ENCODE results near the gene CYP4F2.
A peak's percentile ranks its signal among the peaks of the same experiment; 100 is the strongest.
"Not testable (repeated sequence)": the region's sequence is repeated elsewhere in the genome, so short reads cannot be mapped to it uniquely, and the experiment has no call there.

The CYP4F2 gene, protein sequence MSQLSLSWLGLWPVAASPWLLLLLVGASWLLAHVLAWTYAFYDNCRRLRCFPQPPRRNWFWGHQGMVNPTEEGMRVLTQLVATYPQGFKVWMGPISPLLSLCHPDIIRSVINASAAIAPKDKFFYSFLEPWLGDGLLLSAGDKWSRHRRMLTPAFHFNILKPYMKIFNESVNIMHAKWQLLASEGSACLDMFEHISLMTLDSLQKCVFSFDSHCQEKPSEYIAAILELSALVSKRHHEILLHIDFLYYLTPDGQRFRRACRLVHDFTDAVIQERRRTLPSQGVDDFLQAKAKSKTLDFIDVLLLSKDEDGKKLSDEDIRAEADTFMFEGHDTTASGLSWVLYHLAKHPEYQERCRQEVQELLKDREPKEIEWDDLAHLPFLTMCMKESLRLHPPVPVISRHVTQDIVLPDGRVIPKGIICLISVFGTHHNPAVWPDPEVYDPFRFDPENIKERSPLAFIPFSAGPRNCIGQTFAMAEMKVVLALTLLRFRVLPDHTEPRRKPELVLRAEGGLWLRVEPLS

DNA sequence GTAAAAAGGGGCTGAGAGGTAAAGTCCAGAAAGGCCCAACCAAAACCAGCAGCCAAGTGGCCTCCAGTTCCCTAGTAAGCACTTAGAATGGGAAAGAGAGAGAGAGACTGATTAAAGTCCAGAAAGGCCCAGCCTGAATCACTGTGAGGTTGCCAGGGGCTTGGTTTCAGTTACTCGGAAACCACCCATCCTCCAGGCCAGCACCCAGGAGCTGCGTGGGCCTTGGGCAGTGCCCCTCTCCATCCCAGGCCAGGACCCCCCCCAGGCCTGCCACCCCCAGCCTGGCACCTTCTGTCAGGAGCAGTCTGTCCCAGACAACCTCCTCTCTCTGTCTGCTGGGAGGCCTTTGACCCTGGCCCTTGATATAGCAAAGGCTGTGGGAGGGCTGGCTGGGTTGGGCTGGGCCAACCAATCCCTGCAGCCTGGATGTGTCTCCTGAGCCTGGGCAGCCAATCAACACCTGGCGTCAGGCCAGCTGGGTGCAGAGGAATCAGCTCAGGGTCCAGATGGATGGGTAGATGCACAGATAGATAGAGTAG lies at the start of gene CYP4F2:
TSS of gene CYP4F2 (minus strand) at position 337 of the 539 bp plus-strand sequence. CDS start 463 bp downstream, outside the sequence.
- Histone ChIP-seq H3K27ac (ENCODE audit: low read depth in 2 of 2, low read length in 2 of 2) (no peak within 1 kb of the TSS), H3K27me3 (ENCODE audit: control insufficient read depth in 2 of 2, insufficient read depth in 2 of 2, low read length in 2 of 2) (no peaks in the 10 kb centered on the region), H3K9me3 (ENCODE audit: control insufficient read depth in 2 of 2, low read length in 2 of 2) (no peaks in the 10 kb centered on the region), H3K4me3 (ENCODE audit: low read length in 2 of 2) (peak within 1 kb of the TSS in 1 of 2 donors; percentile 36), H3K36me3 (ENCODE audit: control insufficient read depth in 2 of 2, insufficient read depth in 2 of 2, low read length in 2 of 2) (no peaks in the 10 kb centered on the region), H3K4me1 (ENCODE audit: control insufficient read depth in 2 of 2, insufficient read depth in 2 of 2, low read length in 2 of 2) (peaks cover 18 to 19% of the 10 kb centered on the region in 2 donors), H3K9ac (ENCODE audit: low read depth in 1 of 2, low read length in 2 of 2) (no peak within 1 kb of the TSS)

DNA sequence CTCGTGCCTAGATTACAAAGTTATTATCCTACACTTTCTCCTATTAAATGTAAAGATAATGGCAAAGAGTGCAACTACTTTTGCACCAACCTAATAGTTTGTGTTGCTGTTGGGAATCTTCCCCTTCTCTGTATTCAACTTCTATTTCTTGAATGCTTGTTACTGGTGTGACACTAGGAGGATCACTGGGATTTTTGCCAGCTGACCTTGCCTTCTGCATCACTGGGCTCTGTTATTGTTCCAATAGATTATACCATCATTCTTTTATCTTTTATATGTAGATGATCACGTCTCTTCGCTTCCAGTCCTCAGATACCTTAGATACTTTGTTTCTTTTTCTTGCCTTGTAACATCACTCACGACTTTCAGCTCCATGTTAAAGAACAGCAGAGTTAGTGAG lies 47.4 kb upstream of the CYP4F2 start:
- no peaks in the 10 kb centered on the region for H3K4me1 ChIP-seq (ENCODE audit: control insufficient read depth in 2 of 2, insufficient read depth in 2 of 2, low read length in 2 of 2)
- no peak overlapping the region for H3K9ac ChIP-seq (ENCODE audit: low read depth in 1 of 2, low read length in 2 of 2)
- peaks cover under 1 to 4% of the 10 kb centered on the region in 2 donors for H3K27me3 ChIP-seq (ENCODE audit: control insufficient read depth in 2 of 2, insufficient read depth in 2 of 2, low read length in 2 of 2)
- no peak overlapping the region for H3K4me3 ChIP-seq (ENCODE audit: low read length in 2 of 2)
- H3K36me3 ChIP-seq (ENCODE audit: control insufficient read depth in 2 of 2, insufficient read depth in 2 of 2, low read length in 2 of 2): no peaks in the 10 kb centered on the region
- H3K27ac ChIP-seq (ENCODE audit: low read depth in 2 of 2, low read length in 2 of 2): no peak overlapping the region
- H3K9me3 ChIP-seq (ENCODE audit: control insufficient read depth in 2 of 2, low read length in 2 of 2): peaks cover 2 to 6% of the 10 kb centered on the region in 2 donors

DNA sequence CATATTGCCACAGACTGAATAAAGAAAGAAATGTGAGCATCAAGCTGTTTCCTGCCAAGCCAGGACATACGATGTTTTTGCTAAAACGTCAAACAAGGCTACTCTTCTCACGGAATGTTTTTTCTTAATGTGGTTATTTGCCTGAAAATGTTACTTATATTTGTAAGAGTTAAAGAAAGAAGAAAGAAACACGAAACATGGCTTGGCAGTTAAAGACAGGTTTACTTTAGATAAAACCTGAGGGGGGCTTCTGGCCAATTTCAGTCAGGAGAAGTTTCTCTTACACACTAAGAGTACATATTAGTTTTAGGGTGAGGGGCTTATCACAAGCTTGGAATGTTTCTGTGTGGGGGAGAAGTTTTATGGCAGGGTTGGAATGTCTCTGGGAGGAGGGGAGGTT lies 46.5 kb upstream of the CYP4F2 start:
- no peaks in the 10 kb centered on the region for H3K36me3 ChIP-seq (ENCODE audit: control insufficient read depth in 2 of 2, insufficient read depth in 2 of 2, low read length in 2 of 2)
- no peak overlapping the region for H3K27ac ChIP-seq (ENCODE audit: low read depth in 2 of 2, low read length in 2 of 2)
- H3K9ac ChIP-seq (ENCODE audit: low read depth in 1 of 2, low read length in 2 of 2): no peak overlapping the region
- H3K4me3 ChIP-seq (ENCODE audit: low read length in 2 of 2): no peak overlapping the region
- no peaks in the 10 kb centered on the region for H3K4me1 ChIP-seq (ENCODE audit: control insufficient read depth in 2 of 2, insufficient read depth in 2 of 2, low read length in 2 of 2)
- peaks cover 3 to 4% of the 10 kb centered on the region in 2 donors for H3K27me3 ChIP-seq (ENCODE audit: control insufficient read depth in 2 of 2, insufficient read depth in 2 of 2, low read length in 2 of 2)
- H3K9me3 ChIP-seq (ENCODE audit: control insufficient read depth in 2 of 2, low read length in 2 of 2): peaks cover 2 to 6% of the 10 kb centered on the region in 2 donors

DNA sequence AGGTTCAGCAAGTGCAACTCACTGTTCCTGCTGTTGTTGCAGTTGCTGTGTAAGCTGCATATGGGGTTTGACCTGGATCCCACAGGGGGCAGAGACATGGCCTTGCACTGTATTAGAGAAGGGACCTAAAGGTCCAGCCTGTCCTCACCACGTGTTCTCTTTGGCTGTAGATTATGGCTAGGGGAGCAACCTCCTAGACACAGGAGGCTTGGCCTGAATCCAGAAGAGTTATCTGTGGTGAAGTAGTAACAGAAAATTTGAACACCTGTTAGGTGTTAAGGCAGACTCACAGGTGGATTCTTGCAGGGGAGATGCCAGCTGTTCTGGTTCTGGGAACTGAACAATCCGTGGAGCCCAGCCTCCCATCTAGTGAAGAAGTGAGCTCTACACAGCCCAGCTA lies 39.9 kb upstream of the CYP4F2 start:
- Histone ChIP-seq H3K27ac (ENCODE audit: low read depth in 2 of 2, low read length in 2 of 2) (no peak overlapping the region), H3K4me3 (ENCODE audit: low read length in 2 of 2) (no peak overlapping the region), H3K27me3 (ENCODE audit: control insufficient read depth in 2 of 2, insufficient read depth in 2 of 2, low read length in 2 of 2) (peaks cover 4 to 6% of the 10 kb centered on the region in 2 donors), H3K36me3 (ENCODE audit: control insufficient read depth in 2 of 2, insufficient read depth in 2 of 2, low read length in 2 of 2) (no peaks in the 10 kb centered on the region), H3K4me1 (ENCODE audit: control insufficient read depth in 2 of 2, insufficient read depth in 2 of 2, low read length in 2 of 2) (peaks cover 0 to 16% of the 10 kb centered on the region in 2 donors), H3K9me3 (ENCODE audit: control insufficient read depth in 2 of 2, low read length in 2 of 2) (peaks cover 0 to 3% of the 10 kb centered on the region in 2 donors), H3K9ac (ENCODE audit: low read depth in 1 of 2, low read length in 2 of 2) (no peak overlapping the region)

DNA sequence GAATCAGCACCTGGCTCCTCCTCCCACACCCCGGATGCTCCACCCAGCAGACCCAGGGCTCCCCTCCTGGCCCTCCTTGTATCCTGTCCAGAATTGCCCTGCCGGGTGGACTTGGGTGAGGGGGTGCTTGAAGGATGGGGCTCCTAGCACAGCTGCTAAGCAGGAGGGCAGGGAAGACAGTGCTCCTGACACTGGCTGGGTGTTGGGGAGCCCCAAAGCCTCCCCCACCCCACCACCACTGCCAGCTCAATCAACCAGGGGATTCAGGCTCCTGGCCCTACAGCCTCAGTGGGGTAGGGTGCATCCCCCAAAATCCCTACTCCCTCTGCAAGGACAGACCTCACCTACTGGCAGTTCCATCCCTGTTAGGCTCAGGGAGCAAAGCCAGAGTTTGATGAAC lies 39.1 kb upstream of the CYP4F2 start:
- Histone ChIP-seq H3K4me3 (ENCODE audit: low read length in 2 of 2) (no peak overlapping the region), H3K9ac (ENCODE audit: low read depth in 1 of 2, low read length in 2 of 2) (no peak overlapping the region), H3K36me3 (ENCODE audit: control insufficient read depth in 2 of 2, insufficient read depth in 2 of 2, low read length in 2 of 2) (no peaks in the 10 kb centered on the region), H3K9me3 (ENCODE audit: control insufficient read depth in 2 of 2, low read length in 2 of 2) (peaks cover 0 to 3% of the 10 kb centered on the region in 2 donors), H3K27ac (ENCODE audit: low read depth in 2 of 2, low read length in 2 of 2) (no peak overlapping the region), H3K4me1 (ENCODE audit: control insufficient read depth in 2 of 2, insufficient read depth in 2 of 2, low read length in 2 of 2) (peaks cover 0 to 16% of the 10 kb centered on the region in 2 donors), H3K27me3 (ENCODE audit: control insufficient read depth in 2 of 2, insufficient read depth in 2 of 2, low read length in 2 of 2) (peaks cover 4 to 6% of the 10 kb centered on the region in 2 donors)

DNA sequence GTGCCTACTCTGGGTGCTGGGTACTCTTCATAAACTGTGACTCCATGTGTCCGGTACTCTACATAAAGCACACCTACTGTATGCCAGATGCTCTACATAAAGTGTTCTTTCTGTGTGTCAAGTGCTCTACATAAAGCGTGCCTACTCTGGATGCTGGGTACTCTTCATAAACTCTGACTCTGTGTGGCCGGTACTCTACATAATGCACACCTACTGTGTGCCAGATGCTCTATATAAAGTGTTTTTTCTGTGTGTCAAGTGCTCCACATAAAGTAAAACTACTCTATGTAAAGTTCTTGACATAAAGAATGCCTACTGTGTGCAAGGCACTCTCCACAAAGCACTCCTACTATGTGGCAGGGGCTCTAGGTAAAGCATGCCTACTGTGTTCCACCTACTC lies 38.3 kb upstream of the CYP4F2 start:
- H3K4me1 ChIP-seq (ENCODE audit: control insufficient read depth in 2 of 2, insufficient read depth in 2 of 2, low read length in 2 of 2): peaks cover 0 to 16% of the 10 kb centered on the region in 2 donors
- peaks cover 4 to 6% of the 10 kb centered on the region in 2 donors for H3K27me3 ChIP-seq (ENCODE audit: control insufficient read depth in 2 of 2, insufficient read depth in 2 of 2, low read length in 2 of 2)
- H3K9ac ChIP-seq (ENCODE audit: low read depth in 1 of 2, low read length in 2 of 2): no peak overlapping the region
- H3K36me3 ChIP-seq (ENCODE audit: control insufficient read depth in 2 of 2, insufficient read depth in 2 of 2, low read length in 2 of 2): peaks cover 0 to 1% of the 10 kb centered on the region in 2 donors
- no peak overlapping the region for H3K4me3 ChIP-seq (ENCODE audit: low read length in 2 of 2)
- H3K9me3 ChIP-seq (ENCODE audit: control insufficient read depth in 2 of 2, low read length in 2 of 2): peaks cover 0 to 3% of the 10 kb centered on the region in 2 donors
- no peak overlapping the region for H3K27ac ChIP-seq (ENCODE audit: low read depth in 2 of 2, low read length in 2 of 2)

DNA sequence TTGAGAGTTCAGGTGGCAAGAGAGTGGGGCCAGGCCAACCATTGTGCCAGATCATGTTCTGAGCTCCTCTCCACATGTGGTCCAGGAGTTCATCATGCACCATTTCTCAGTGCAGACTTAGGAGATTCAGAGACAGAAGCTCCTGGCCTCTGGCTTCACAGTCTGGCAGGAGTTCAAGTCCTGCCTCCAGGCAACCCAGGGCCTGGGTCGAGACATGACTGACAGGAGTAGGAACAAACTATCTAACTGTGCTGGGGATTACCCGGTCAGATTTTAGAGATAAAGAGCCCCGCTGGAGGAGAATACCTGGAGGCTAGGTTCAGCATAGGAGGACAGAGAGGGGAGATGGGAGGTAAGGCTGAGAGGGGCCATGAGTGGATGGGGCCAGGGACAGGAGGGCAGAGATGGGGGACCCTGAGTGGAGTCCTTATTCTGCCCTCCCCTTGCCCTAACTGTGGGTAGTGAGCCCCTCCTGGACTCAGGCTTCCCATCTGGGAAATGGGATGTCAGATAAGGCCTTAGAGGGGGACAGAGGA lies 37.4 kb upstream of the CYP4F2 start:
- no peak overlapping the region for H3K9ac ChIP-seq (ENCODE audit: low read depth in 1 of 2, low read length in 2 of 2)
- peaks cover 0 to 3% of the 10 kb centered on the region in 2 donors for H3K9me3 ChIP-seq (ENCODE audit: control insufficient read depth in 2 of 2, low read length in 2 of 2)
- H3K36me3 ChIP-seq (ENCODE audit: control insufficient read depth in 2 of 2, insufficient read depth in 2 of 2, low read length in 2 of 2): peaks cover 0 to 4% of the 10 kb centered on the region in 2 donors
- no peak overlapping the region for H3K4me3 ChIP-seq (ENCODE audit: low read length in 2 of 2)
- H3K4me1 ChIP-seq (ENCODE audit: control insufficient read depth in 2 of 2, insufficient read depth in 2 of 2, low read length in 2 of 2): peaks cover 0 to 16% of the 10 kb centered on the region in 2 donors
- peaks cover 0 to 12% of the 10 kb centered on the region in 2 donors for H3K27me3 ChIP-seq (ENCODE audit: control insufficient read depth in 2 of 2, insufficient read depth in 2 of 2, low read length in 2 of 2)
- peak overlapping the region; percentile 74 to 93 for H3K27ac ChIP-seq (ENCODE audit: low read depth in 2 of 2, low read length in 2 of 2)

DNA sequence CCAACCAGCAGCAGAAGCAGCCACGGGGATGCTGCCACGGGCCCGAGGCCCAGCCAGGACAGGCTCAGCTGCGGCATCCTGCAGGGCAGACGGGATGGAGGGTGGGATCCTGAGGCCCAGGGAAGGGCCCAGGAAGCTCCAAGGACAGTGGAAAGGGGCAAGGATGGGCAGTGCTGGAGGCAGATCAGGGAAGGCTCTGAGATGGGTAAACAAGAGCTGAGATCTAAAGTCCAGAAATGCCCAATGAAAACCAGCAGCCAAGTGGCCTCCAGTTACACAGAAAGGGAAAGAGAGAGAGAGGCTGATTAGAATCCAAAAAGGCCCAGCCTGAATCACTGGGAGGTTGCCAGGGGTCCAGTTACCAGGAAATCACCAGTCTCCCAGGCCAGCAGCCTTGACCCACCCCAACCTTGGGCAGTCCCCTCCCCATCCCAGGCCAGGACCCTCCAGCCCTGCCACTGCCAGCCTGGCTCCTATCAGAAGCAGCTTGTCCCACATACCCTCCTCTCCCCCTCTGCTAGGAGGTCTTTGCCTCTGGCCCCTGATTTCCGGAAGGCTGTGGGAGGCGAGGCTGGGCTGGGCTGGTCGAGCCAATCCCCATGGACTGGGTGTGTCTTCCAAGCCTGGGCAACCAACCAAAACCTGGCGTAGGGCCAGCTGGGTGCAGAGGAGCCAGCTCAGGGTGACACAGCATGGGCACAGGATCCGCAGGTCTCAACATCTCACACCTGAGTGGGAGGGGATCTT lies 36.6 kb upstream of the CYP4F2 start, which contains the start of gene CYP4F11:
TSS of gene CYP4F11 (minus strand) at position 198 of the 747 bp plus-strand sequence. CDS start at position 77, 121 bp downstream.
- peaks cover 0 to 10% of the 10 kb centered on the region in 2 donors for H3K27me3 ChIP-seq (ENCODE audit: control insufficient read depth in 2 of 2, insufficient read depth in 2 of 2, low read length in 2 of 2)
- peak within 1 kb of the TSS; percentile 74 to 93 for H3K27ac ChIP-seq (ENCODE audit: low read depth in 2 of 2, low read length in 2 of 2)
- peak within 1 kb of the TSS; percentile 2 to 57 for H3K4me3 ChIP-seq (ENCODE audit: low read length in 2 of 2)
- peaks cover 0 to 4% of the 10 kb centered on the region in 2 donors for H3K36me3 ChIP-seq (ENCODE audit: control insufficient read depth in 2 of 2, insufficient read depth in 2 of 2, low read length in 2 of 2)
- H3K9me3 ChIP-seq (ENCODE audit: control insufficient read depth in 2 of 2, low read length in 2 of 2): peaks cover 0 to 3% of the 10 kb centered on the region in 2 donors
- H3K9ac ChIP-seq (ENCODE audit: low read depth in 1 of 2, low read length in 2 of 2): peak within 1 kb of the TSS; percentile 14 to 64
- H3K4me1 ChIP-seq (ENCODE audit: control insufficient read depth in 2 of 2, insufficient read depth in 2 of 2, low read length in 2 of 2): peaks cover 0 to 16% of the 10 kb centered on the region in 2 donors

DNA sequence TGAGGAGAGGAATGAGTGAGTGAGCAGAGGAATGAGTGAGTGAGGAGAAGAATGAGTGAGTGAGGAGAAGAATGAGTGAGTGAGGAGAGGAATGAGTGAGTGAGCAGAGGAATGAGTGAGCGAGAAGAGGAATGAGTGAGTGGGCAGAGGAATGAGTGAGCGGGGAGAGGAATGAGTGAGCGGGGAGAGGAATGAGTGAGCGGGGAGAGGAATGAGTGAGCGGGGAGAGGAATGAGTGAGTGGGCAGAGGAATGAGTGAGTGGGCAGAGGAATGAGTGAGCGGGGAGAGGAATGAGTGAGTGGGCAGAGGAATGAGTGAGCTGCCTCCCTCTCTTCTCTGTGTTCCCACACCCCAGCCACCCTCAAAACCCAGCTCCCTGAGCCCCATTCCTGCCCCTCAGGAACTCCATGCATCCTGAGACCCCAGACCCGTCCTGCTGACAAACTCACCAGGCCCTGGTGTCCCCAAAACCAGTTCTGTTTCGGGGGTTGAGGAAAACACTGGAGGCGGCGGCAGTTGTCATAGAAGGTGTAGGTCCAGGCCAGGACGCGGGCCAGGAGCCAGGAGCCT lies 36.0 kb upstream of the CYP4F2 start:
- H3K4me1 ChIP-seq (ENCODE audit: control insufficient read depth in 2 of 2, insufficient read depth in 2 of 2, low read length in 2 of 2): peaks cover 0 to 16% of the 10 kb centered on the region in 2 donors
- H3K9ac ChIP-seq (ENCODE audit: low read depth in 1 of 2, low read length in 2 of 2): peak overlapping the region in 1 of 2 donors; percentile 64
- peaks cover 0 to 14% of the 10 kb centered on the region in 2 donors for H3K27me3 ChIP-seq (ENCODE audit: control insufficient read depth in 2 of 2, insufficient read depth in 2 of 2, low read length in 2 of 2)
- not testable (repeated sequence) for H3K36me3 ChIP-seq (ENCODE audit: control insufficient read depth in 2 of 2, insufficient read depth in 2 of 2, low read length in 2 of 2); H3K9me3 ChIP-seq (ENCODE audit: control insufficient read depth in 2 of 2, low read length in 2 of 2)
- H3K27ac ChIP-seq (ENCODE audit: low read depth in 2 of 2, low read length in 2 of 2): peak overlapping the region; percentile 74 to 93
- peak overlapping the region in 1 of 2 donors; percentile 57 for H3K4me3 ChIP-seq (ENCODE audit: low read length in 2 of 2)

Data from mucosa of rectum (tissue), 2 donors.